Muscle of arm (tissue), 12 donors: Measurements from ENCODE around the gene UMAD1. TPM values are rescaled to one million over a fixed set of nuclear protein-coding genes. Genes with fewer than 3 reads are reported as not detected.

Experiments used
- DNase-seq: peaks from one replicate; pipeline ENCODE4 v3.0.0-alpha.2; 2013
- polyA plus RNA-seq, 12 donors: library from polyadenylated mRNA; unstranded; fragments of 120-200 nt; gene quantifications; one replicate each; pipeline ENCODE4 v1.2.1, GENCODE V29; 2013; ENCODE audit not compliant: insufficient read length in 12 of 12

The UMAD1 gene
- polyA plus RNA-seq, 12 donors, result 7.5 to 12.0 (median 9.4) TPM; not detected in 1

- no peak for DNase-seq
These were observed 124.2 kb downstream of the UMAD1 start for GRCh38 chr7:7764520-7765396.

- DNase-seq, result no peak
These were observed 124.9 kb downstream of the UMAD1 start for GRCh38 chr7:7765422-7765821.

GRCh38 chr7:7766671-7767070, 126.1 kb downstream of the UMAD1 start:
- DNase-seq, result no peak

GRCh38 chr7:7768977-7769709, 128.6 kb downstream of the UMAD1 start:
- DNase-seq, result no peak

- no peak for DNase-seq
These were observed 129.4 kb downstream of the UMAD1 start for GRCh38 chr7:7769710-7770627.

- no peak for DNase-seq
These were observed 130.9 kb downstream of the UMAD1 start for GRCh38 chr7:7771452-7771851.

GRCh38 chr7:7772397-7772821, 131.9 kb downstream of the UMAD1 start:
- no peak for DNase-seq

- no peak for DNase-seq
These were observed 133.1 kb downstream of the UMAD1 start for GRCh38 chr7:7773334-7774309.

GRCh38 chr7:7779888-7780287, 139.3 kb downstream of the UMAD1 start:
- DNase-seq, result no peak

GRCh38 chr7:7783001-7783400, 142.4 kb downstream of the UMAD1 start:
- no peak for DNase-seq

- DNase-seq, result no peak
These were observed 144.9 kb downstream of the UMAD1 start for GRCh38 chr7:7785344-7785973.

- DNase-seq, result no peak
These were observed 146.0 kb downstream of the UMAD1 start for GRCh38 chr7:7786595-7786994.

GRCh38 chr7:7789551-7789988, 149.0 kb downstream of the UMAD1 start:
- no peak for DNase-seq

GRCh38 chr7:7790041-7790741, 149.6 kb downstream of the UMAD1 start:
- DNase-seq, result no peak

- no peak for DNase-seq
These were observed 151.0 kb downstream of the UMAD1 start for GRCh38 chr7:7791523-7791922.

- DNase-seq, result no peak
These were observed 151.5 kb downstream of the UMAD1 start for GRCh38 chr7:7792056-7792455.

- no peak for DNase-seq
These were observed 152.7 kb downstream of the UMAD1 start for GRCh38 chr7:7793249-7793648.

- DNase-seq, result no peak
These were observed 153.4 kb downstream of the UMAD1 start for GRCh38 chr7:7793921-7794320.

GRCh38 chr7:7795203-7795602, 154.7 kb downstream of the UMAD1 start:
- no peak for DNase-seq
